Measurements from ENCODE around the gene EFL1.
"Not testable (repeated sequence)": the region's sequence is repeated elsewhere in the genome, so short reads cannot be mapped to it uniquely, and the experiment has no call there.

EFL1 gene

DNA sequence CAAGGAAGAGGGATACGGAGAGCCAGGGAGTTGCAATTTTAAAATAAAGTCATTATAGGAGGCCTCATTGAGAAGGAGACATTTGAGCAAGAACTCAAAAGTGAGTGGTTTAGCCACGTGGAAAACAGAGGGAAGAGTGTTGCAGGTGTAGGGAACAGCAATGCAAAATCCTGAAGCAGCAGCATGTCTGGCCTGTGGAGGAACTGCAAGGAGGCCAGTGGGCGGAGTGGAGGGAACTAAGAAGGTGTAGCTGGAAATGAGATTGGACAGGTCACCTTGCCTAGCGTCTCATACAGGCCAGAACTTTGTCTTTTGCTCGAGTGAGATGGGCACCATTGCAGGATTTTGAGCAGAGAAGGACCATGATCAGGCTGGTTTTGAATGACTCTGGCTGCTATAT lies 35.0 kb upstream of the EFL1 start:
- H3K27me3 Mint-ChIP-seq, result no peaks in the 10 kb centered on the region
- H3K4me1 Mint-ChIP-seq (ENCODE audit: low read depth), result peaks cover 22% of the 10 kb centered on the region
- H3K36me3 Mint-ChIP-seq (ENCODE audit: low read depth), result no peaks in the 10 kb centered on the region
- no peak for DNase-seq
- no peak overlapping the region for H3K4me3 Mint-ChIP-seq
- H3K9me3 Mint-ChIP-seq, result no peaks in the 10 kb centered on the region
- no peak overlapping the region for H3K27ac Mint-ChIP-seq

DNA sequence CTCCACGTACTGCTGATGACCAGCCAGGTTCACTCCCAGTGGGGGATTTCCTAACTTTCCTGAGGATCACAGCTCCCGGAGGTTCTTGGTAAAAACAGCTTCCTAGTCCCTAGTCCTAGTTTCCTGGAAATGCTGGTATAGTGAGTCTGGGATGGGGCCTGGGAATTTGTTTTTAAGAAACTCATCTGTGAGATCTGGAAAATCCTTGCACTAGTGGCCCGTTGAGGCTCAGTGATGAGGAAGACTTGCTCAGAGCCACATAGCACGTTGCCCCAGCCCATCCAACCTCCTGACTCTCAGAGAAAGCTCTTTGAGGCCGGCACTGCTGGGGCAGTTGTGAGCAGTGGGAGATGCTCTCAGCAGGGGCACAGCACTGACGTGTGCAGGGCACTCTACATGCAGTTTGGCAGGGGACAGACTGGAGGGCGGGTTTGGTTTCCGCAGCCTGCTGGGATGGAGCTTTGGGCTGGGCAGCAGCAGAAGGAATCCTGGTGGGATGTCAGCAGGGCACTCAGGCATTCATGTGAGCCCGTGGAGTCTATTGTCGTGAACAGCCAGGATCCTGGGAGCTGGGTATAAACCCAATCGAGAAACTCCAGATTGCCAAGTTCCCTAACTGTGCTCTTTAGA lies 31.6 kb upstream of the EFL1 start:
- H3K4me3 Mint-ChIP-seq, result no peak overlapping the region
- peaks cover 23% of the 10 kb centered on the region for H3K4me1 Mint-ChIP-seq (ENCODE audit: low read depth)
- no peaks in the 10 kb centered on the region for H3K9me3 Mint-ChIP-seq
- no peaks in the 10 kb centered on the region for H3K36me3 Mint-ChIP-seq (ENCODE audit: low read depth)
- no peak overlapping the region for H3K27ac Mint-ChIP-seq
- DNase-seq, result no peak
- no peaks in the 10 kb centered on the region for H3K27me3 Mint-ChIP-seq

DNA sequence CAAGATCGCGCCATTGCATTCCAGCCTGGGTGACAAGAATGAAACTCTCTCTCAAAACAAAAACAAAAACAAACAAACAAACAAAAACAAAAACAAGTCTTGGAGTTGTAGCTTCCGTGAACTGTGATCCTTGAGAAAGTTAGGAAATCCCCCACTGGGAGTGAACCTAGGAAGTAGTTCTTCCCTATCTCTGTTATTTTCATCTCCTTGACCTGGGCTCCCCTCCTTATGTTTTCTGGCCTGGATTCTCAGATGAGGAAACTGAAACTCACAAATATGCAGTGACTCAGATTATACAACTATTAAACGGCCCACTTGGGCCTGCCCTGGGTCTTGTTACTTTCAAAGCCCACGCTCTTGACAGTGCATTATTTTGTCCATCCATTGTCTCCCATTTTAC lies 29.7 kb upstream of the EFL1 start:
- Mint-ChIP-seq H3K36me3 (ENCODE audit: low read depth) (no peaks in the 10 kb centered on the region), H3K27ac (no peak overlapping the region), H3K27me3 (no peaks in the 10 kb centered on the region), H3K4me3 (no peak overlapping the region), H3K9me3 (peaks cover 4% of the 10 kb centered on the region), H3K4me1 (ENCODE audit: low read depth) (peaks cover 14% of the 10 kb centered on the region)
- DNase-seq, result no peak

DNA sequence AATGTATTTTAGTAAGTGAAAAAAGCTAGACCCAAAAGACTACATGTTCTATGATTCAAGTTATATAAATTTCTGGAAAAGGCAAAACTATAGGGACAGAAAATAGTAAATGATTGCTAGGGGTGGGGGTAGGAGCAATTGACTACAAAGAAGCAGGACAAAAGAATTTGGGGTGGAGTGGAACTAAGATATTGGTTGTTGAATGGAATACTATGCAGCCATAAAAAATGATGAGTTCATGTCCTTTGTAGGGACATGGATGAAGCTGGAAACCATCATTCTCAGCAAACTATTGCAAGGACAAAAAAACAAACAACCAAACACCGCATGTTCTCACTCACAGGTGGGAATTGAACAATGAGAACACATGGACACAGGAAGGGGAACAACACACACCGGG lies 25.7 kb upstream of the EFL1 start:
- H3K9me3 Mint-ChIP-seq; H3K27me3 Mint-ChIP-seq; H3K4me3 Mint-ChIP-seq; H3K27ac Mint-ChIP-seq; DNase-seq; H3K36me3 Mint-ChIP-seq (ENCODE audit: low read depth): not testable (repeated sequence)
- H3K4me1 Mint-ChIP-seq (ENCODE audit: low read depth), result peaks cover 35% of the 10 kb centered on the region

DNA sequence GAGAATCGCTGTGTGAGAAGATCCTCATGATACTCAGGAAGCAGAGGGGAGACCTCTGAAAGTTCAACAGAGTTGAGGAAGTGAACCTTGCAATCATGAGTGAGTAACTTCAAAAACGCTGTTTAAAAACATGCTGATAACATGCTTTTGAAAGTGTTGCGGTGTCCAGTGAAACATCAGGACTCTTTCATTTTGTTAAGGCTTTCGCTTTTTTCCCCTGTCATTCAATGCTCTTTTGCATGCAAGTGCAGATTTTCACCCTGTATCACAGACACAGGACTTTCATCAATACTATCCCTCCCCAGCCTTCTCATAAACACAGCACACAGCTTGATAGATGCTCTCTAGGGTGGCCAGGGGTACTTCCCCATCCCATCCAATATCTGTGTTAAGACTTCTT lies 23.9 kb upstream of the EFL1 start:
- Mint-ChIP-seq H3K4me1 (ENCODE audit: low read depth) (peaks cover 31% of the 10 kb centered on the region), H3K27ac (peak overlapping the region; percentile 23)
- DNase-seq; H3K4me3 Mint-ChIP-seq; H3K36me3 Mint-ChIP-seq (ENCODE audit: low read depth); H3K9me3 Mint-ChIP-seq; H3K27me3 Mint-ChIP-seq: not testable (repeated sequence)

DNA sequence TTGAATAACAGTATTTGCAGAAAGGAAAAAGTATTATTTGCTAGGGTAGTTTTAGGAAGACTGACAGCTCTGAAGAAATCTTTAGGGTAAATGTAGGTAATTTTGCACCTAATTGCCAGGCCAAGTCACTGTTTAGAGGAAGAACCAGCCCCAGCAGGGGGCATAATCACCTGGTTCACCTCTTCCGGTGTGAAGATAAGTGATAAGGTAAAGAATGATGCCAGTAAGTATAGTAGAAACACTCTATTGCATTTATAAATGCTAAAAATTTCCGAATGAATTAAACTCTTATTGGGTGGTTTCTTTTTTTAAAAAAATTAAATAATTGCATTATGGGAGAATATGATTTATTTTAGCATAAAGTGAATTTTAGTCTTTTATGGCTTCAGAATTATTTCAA lies 21.8 kb upstream of the EFL1 start:
- not testable (repeated sequence) for H3K27me3 Mint-ChIP-seq; H3K9me3 Mint-ChIP-seq; DNase-seq; H3K4me3 Mint-ChIP-seq; H3K27ac Mint-ChIP-seq; H3K36me3 Mint-ChIP-seq (ENCODE audit: low read depth)
- peaks cover 28% of the 10 kb centered on the region for H3K4me1 Mint-ChIP-seq (ENCODE audit: low read depth)

DNA sequence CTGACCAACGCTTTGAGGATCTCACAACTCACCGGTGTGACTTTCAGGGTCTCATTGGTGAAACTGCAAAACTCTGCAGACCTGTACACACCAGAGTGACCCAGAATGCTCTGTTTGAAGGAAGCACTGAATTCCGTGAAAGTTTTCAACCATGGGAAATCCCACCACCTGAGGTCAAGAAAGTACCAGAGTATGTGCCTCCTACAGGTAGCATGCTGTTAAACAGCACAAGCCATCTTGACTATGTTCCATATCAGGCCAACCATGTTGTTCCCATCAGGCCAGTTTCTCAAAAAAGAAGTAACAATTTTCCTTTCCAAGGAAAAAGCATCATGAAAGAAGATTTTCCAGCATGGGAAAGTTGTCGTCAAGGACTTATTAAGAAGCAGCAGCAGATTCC lies 19.9 kb upstream of the EFL1 start:
- H3K27ac Mint-ChIP-seq; H3K36me3 Mint-ChIP-seq (ENCODE audit: low read depth); H3K4me3 Mint-ChIP-seq; H3K27me3 Mint-ChIP-seq; DNase-seq; H3K9me3 Mint-ChIP-seq: not testable (repeated sequence)
- H3K4me1 Mint-ChIP-seq (ENCODE audit: low read depth), result peaks cover 24% of the 10 kb centered on the region

DNA sequence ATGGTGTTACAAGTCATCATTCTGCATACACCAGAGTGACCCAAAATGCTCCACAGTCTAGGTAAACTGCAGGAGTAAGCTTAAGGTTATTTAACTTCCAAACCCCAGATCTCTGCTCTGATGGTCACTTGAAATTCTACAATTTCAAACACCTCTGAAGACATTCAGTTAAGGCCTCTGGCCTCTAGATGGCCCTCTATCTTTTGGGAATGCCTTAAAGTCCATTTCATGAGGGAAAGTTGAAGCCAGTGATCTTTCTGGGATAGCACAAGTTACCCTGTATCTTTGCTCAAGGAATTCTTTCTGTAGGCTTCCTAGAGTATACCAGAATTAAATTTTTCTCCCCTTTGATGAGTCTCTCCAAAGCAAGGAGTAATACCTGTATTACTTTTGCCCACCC lies 18.7 kb upstream of the EFL1 start:
- not testable (repeated sequence) for H3K9me3 Mint-ChIP-seq; H3K27me3 Mint-ChIP-seq; H3K4me3 Mint-ChIP-seq; H3K36me3 Mint-ChIP-seq (ENCODE audit: low read depth); DNase-seq; H3K27ac Mint-ChIP-seq
- H3K4me1 Mint-ChIP-seq (ENCODE audit: low read depth), result peaks cover 13% of the 10 kb centered on the region

DNA sequence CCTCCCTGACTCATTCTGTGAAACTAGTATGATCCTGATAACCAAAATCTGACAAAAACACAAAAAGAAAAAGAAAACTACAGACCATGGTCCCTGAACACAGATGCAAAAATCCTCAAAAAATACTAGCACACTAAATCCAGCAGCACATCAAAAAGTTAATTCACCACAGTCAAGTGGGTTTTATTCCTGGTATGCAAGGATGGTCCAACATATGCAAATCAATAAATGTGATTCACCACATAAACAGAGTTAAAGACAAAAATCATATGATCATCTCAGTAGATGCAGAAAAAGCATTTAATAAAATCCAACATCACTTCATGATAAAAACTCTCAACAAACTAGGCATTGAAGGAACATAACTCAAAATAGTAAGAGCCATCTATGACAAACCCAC lies 12.9 kb upstream of the EFL1 start:
- Mint-ChIP-seq H3K4me1 (ENCODE audit: low read depth) (no peaks in the 10 kb centered on the region), H3K27me3 (no peaks in the 10 kb centered on the region), H3K36me3 (ENCODE audit: low read depth) (peaks cover 34% of the 10 kb centered on the region), H3K4me3 (no peak overlapping the region), H3K9me3 (peaks cover 15% of the 10 kb centered on the region), H3K27ac (no peak overlapping the region)
- no peak for DNase-seq

DNA sequence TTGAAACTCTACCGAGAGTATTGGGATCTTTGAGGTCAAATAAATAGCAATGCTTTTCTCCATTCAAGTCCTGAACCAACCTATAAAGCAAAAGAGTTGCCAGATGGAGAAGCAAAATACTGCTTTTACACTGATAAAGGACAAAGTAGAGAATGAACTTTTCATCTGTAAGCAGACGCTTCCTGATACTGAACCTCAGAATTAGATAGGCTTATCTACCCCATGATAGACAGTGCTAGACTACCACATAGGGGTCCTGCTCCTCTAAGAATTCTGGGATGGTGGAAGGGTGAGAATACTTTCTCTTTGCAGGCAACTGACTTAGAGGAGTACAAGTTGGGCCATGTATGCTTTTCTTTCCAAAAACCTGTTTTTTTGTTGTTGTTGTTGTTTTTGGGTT lies 9.6 kb upstream of the EFL1 start:
- Mint-ChIP-seq H3K36me3 (ENCODE audit: low read depth) (peaks cover 36% of the 10 kb centered on the region), H3K9me3 (peaks cover 15% of the 10 kb centered on the region), H3K4me1 (ENCODE audit: low read depth) (peaks cover 2% of the 10 kb centered on the region), H3K27me3 (no peaks in the 10 kb centered on the region), H3K4me3 (no peak overlapping the region), H3K27ac (no peak overlapping the region)
- no peak for DNase-seq

DNA sequence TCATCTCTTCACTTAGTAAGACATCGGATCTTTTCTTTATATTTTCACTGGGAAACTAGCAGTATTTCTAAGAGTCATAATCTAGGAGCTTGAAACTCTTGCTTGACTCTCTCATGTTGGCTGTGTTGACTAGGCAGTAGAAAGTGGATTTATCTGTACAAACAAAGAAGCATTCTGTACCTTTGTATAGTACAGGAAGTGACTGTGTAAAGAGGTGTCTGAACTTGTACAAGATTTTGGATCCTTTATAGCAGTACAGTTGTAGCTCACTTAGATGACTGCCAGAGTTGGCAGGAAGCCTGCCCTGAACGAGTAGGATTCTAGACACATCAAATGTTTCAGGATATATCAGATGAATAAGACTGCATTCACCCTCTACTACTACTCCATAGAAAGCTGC lies 5.9 kb upstream of the EFL1 start:
- DNase-seq, H3K4me3 Mint-ChIP-seq, H3K9me3 Mint-ChIP-seq, H3K27me3 Mint-ChIP-seq, H3K27ac Mint-ChIP-seq: not testable (repeated sequence)
- peaks cover 16% of the 10 kb centered on the region for H3K4me1 Mint-ChIP-seq (ENCODE audit: low read depth)
- peaks cover 28% of the 10 kb centered on the region for H3K36me3 Mint-ChIP-seq (ENCODE audit: low read depth)

DNA sequence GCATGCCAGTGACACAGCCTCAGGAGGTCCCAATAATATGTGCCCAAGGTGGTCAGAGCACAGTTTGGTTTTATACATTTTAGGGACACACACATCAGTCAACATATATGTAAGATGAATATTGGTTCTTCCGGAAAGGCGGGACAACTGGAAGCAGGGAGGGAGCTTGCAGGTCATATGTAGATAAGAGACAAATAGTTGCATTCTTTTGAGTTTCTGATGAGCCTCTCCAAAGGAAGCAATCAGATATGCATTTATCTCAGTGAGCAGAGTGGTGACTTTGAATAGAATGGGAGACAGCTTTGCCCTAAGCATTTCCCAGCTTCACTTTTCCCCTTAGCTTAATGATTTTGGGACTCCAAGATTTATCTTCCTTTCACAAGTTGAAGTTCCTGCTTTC lies 4.6 kb upstream of the EFL1 start:
- H3K4me3 Mint-ChIP-seq, H3K27me3 Mint-ChIP-seq, H3K27ac Mint-ChIP-seq, H3K9me3 Mint-ChIP-seq, DNase-seq: not testable (repeated sequence)
- Mint-ChIP-seq H3K36me3 (ENCODE audit: low read depth) (peaks cover 36% of the 10 kb centered on the region), H3K4me1 (ENCODE audit: low read depth) (peaks cover 22% of the 10 kb centered on the region)

DNA sequence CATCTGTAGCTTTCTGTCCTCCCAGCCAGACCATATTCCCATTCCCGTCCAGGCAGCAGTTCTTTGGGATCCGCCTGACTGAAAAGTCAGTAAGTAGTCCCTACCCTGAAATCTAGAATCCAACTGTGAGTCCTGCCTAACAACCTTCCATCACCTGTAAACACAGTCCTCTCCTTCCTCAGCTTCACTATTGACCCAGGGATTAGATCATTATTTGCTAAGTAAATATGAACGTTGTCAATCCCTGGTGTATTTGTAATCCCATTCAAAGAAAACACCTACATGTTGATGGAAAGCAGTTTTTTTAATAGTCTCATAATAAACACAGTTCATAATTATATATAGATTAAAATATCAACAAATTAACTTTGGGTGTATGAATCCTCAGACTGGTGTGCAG lies 816 bp upstream of the EFL1 start:
- H3K27me3 Mint-ChIP-seq, result no peaks in the 10 kb centered on the region
- DNase-seq, result no peak
- peak overlapping the region; percentile 95 for H3K27ac Mint-ChIP-seq
- peaks cover 40% of the 10 kb centered on the region for H3K4me1 Mint-ChIP-seq (ENCODE audit: low read depth)
- peaks cover 61% of the 10 kb centered on the region for H3K36me3 Mint-ChIP-seq (ENCODE audit: low read depth)
- peak overlapping the region; percentile 93 for H3K4me3 Mint-ChIP-seq
- no peaks in the 10 kb centered on the region for H3K9me3 Mint-ChIP-seq

DNA sequence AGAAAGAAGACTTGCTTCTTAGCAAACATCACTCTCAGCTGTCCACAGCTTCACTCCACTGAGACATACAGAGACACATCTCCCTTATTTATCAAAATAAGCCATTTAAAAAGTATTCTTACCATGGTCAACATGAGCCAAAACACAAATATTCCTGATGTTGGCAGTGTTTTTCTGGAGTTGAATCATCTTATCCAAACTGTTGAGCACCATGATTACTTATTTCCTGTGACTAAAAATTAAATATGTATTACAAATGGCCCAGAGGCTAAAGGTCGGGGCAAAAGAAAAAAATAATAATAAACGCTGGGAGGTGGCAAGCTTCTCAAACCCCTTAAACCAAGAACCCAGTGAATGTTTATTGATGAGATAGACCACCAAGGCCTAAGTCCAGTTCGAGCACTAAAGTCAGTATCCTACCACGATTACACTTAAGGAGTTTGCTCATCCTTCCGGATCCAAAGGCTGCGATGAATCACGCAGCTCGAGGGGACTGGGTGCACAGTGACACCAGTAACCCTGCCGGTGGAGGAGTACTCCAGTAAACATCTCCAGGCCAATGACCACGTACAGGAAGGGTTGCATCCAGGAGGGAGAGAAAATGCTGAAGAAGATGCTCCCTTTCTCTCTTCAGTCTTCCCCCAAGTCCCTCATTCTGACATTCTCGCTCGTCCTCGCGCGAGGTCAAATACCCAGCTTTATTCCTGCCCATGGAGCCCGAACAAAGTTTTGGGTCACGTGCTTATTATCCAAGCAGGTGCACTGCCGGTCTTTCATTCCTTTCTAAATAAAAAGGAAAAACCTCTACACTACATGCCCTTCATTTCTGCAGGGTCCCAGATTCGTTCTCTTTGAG lies 740 bp downstream of the EFL1 start:
- H3K4me1 Mint-ChIP-seq (ENCODE audit: low read depth), result peaks cover 39% of the 10 kb centered on the region

DNA sequence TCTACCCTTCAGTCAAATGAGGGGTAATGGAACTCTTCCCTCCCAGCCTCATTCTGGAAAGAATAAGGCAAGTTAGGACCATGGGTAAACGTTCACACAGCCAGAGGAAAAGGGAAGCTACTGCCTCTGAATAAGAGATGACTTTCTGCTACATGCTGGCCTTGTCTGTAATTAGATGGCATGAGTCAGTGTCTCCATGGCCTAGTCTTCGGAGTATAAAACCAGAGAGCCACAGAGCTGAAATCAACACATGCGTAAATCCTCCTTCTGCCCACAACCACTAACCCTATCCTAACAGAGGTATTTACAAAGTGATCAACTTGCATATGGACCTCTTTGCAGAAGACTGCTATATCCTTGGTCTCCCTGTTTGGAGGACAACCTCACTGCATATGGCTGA lies 14.3 kb downstream of the EFL1 start:
- not testable (repeated sequence) for H3K9me3 Mint-ChIP-seq; H3K4me3 Mint-ChIP-seq; DNase-seq; H3K4me1 Mint-ChIP-seq (ENCODE audit: low read depth); H3K27me3 Mint-ChIP-seq; H3K27ac Mint-ChIP-seq
- peaks cover 67% of the 10 kb centered on the region for H3K36me3 Mint-ChIP-seq (ENCODE audit: low read depth)

More for the DNA sequence above, 740 bp downstream of the EFL1 start:
- H3K9me3 Mint-ChIP-seq, H3K27me3 Mint-ChIP-seq: not testable (repeated sequence)
- Mint-ChIP-seq H3K27ac (peak overlapping the region; percentile 95), H3K4me3 (peak overlapping the region; percentile 93), H3K36me3 (ENCODE audit: low read depth) (peaks cover 73% of the 10 kb centered on the region)
- DNase-seq, result peak; percentile 60

Data from activated T-cell treated with anti-CD3 and anti-CD28 coated beads, Interleukin-2, amount 50 U/mL, for 24 hours (primary cell).